ENCODE results near the gene SLC35G4.
"Not testable (repeated sequence)": the region's sequence is repeated elsewhere in the genome, so short reads cannot be mapped to it uniquely, and the experiment has no call there.

DNA sequence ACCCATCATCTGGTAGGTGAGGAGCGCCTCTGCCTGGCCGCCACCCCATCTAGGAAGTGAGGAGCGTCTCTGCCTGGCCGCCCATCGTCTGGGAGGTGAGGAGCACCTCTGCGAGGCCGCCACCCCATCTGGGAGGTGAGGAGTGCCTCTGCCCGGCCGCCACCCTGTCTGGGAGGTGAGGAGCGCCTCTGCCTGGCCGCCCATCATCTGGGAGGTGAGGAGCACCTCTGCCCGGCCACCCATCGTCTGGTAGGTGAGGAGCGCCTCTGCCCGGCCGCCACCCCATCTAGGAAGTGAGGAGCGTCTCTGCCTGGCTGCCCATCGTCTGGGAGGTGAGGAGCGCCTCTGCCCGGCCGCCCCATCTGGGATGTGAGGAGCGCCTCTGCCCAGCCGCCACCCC is 4.2 kb downstream of the SLC35G4 start:
- not testable (repeated sequence) for TF ChIP-seq GABPA (IDR thresholded peaks at IDR 0.05; ENCODE audit: low read depth); SMC3 (IDR thresholded peaks at IDR 0.05; ENCODE audit: low read depth, low read length)
- TF ChIP-seq, protein P1, sequence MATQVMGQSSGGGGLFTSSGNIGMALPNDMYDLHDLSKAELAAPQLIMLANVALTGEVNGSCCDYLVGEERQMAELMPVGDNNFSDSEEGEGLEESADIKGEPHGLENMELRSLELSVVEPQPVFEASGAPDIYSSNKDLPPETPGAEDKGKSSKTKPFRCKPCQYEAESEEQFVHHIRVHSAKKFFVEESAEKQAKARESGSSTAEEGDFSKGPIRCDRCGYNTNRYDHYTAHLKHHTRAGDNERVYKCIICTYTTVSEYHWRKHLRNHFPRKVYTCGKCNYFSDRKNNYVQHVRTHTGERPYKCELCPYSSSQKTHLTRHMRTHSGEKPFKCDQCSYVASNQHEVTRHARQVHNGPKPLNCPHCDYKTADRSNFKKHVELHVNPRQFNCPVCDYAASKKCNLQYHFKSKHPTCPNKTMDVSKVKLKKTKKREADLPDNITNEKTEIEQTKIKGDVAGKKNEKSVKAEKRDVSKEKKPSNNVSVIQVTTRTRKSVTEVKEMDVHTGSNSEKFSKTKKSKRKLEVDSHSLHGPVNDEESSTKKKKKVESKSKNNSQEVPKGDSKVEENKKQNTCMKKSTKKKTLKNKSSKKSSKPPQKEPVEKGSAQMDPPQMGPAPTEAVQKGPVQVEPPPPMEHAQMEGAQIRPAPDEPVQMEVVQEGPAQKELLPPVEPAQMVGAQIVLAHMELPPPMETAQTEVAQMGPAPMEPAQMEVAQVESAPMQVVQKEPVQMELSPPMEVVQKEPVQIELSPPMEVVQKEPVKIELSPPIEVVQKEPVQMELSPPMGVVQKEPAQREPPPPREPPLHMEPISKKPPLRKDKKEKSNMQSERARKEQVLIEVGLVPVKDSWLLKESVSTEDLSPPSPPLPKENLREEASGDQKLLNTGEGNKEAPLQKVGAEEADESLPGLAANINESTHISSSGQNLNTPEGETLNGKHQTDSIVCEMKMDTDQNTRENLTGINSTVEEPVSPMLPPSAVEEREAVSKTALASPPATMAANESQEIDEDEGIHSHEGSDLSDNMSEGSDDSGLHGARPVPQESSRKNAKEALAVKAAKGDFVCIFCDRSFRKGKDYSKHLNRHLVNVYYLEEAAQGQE (IDR thresholded peaks at IDR 0.05; ENCODE audit: low read depth, low read length) = not testable (repeated sequence)

Measured in SK-N-SH (cell line).